HG02588 (cell line): ENCODE data around the gene AGTR2.
"Not testable (repeated sequence)": the region's sequence is repeated elsewhere in the genome, so short reads cannot be mapped to it uniquely, and the experiment has no call there.

Experiments used
- ATAC-seq: cut with Tn5 transposase; IDR thresholded peaks from one replicate; pipeline ENCODE4 v1.9.1; 2021; ENCODE audit warnings: mild to moderate bottlenecking, moderate library complexity; ENCODE audit not compliant: unreplicated experiment

The AGTR2 gene

GRCh38 chrX:116170511-116170910 lies at the start of gene AGTR2:
Gene AGTR2, plus strand, starts transcription at chrX:116170744. Its CDS starts 1,537 bp downstream, at chrX:116172281.
- ATAC-seq, result no peak

GRCh38 chrX:116135277-116135676 lies 35.3 kb upstream of the AGTR2 start:
- no peak for ATAC-seq

GRCh38 chrX:116141270-116141669 lies 29.3 kb upstream of the AGTR2 start:
- ATAC-seq, result not testable (repeated sequence)

- no peak for ATAC-seq
These were observed 27.6 kb upstream of the AGTR2 start for GRCh38 chrX:116142976-116143375.

- ATAC-seq, result no peak
These were observed 2.4 kb downstream of the AGTR2 start for GRCh38 chrX:116172976-116173375.

- ATAC-seq, result no peak
These were observed 10.8 kb downstream of the AGTR2 start for GRCh38 chrX:116181300-116181699.

- ATAC-seq, result no peak
These were observed 14.6 kb downstream of the AGTR2 start for GRCh38 chrX:116185163-116185562.

- ATAC-seq, result no peak
These were observed 24.1 kb downstream of the AGTR2 start for GRCh38 chrX:116194649-116195048.

GRCh38 chrX:116198235-116198634 lies 27.7 kb downstream of the AGTR2 start:
- ATAC-seq, result no peak

- no peak for ATAC-seq
These were observed 28.3 kb downstream of the AGTR2 start for GRCh38 chrX:116198810-116199209.

GRCh38 chrX:116204932-116205331 lies 34.4 kb downstream of the AGTR2 start:
- no peak for ATAC-seq

GRCh38 chrX:116213262-116213661 lies 42.7 kb downstream of the AGTR2 start:
- no peak for ATAC-seq

GRCh38 chrX:116217080-116217479 lies 46.5 kb downstream of the AGTR2 start:
- ATAC-seq, result not testable (repeated sequence)
